GM21390 (cell line): ENCODE measurements around the gene AGXT.

Experiments used
- ATAC-seq: cut with Tn5 transposase; IDR thresholded peaks from one replicate; pipeline ENCODE4 v1.9.1; 2021; ENCODE audit not compliant: unreplicated experiment

Gene AGXT

GRCh38 chr2:240912878-240913809, 44.5 kb downstream of the AGXT start:
- no peak for ATAC-seq

GRCh38 chr2:240913810-240914644, 45.4 kb downstream of the AGXT start:
- no peak for ATAC-seq

- no peak for ATAC-seq
Observed at GRCh38 chr2:240914645-240915525, 46.3 kb downstream of the AGXT start.

- no peak for ATAC-seq
Observed at GRCh38 chr2:240915526-240916341, 47.1 kb downstream of the AGXT start.

GRCh38 chr2:240916571-240917008, 48.0 kb downstream of the AGXT start:
- no peak for ATAC-seq

DNA sequence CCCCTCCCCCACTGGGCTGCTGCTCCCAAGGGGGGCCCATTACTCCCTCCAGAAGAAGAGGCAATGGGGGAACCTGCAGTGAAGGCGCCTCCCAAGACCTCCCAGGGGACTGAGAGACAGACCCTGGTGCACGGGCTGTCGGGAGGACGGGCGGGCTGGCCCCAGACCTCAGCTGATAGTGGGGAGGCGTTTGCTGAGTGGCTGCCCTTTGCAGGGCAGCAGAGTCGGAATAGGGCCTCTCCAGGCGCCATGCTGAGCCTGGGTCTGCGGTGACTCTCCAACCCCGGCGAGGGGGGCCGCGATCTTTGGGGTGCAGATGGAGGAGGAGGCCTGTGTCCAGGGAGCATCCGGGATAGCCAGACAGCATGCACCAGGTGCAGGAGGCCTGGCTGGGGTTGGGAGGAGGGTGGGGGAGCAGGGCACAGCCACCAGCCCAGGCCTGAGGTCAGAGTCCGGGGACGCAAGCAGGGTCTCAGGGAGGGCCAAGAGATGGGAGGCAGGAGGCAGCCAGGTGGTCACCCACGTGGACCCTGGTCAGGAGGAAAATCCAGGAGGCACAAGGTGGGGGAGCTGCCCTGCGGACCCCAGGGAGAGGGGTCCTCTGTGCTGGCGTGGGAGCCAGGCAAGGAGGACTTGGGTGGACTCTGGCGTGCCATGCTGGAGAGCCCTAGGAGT, 48.5 kb downstream of the AGXT start:
- no peak for ATAC-seq

DNA sequence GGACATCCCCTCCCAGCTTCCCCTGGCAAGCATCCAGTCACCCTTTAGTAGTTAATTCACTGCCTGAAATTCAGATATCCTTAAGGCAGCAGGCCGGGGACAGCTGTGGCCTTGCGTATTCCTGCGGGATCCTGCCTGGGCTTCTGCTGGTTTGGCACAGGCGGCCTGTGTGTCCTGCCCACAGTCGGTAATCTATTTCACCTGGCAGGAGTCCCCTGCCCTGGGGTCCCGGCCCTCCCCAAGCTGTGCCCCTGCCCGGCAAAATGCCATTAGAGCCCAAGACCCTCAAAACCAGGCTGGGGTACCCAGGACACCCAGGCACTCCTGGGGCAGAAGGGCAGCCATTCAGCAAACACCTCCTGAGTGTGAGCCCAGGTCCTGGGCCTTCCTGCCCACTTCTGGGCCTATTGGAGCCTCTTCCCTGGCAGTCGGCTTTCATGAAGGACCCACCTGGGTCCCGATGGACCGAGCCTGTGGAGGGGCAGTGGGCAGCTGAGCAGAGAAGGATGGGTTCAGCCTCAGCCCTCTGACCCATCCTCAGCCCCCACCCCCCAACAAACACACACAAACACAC, 49.1 kb downstream of the AGXT start:
- no peak for ATAC-seq

DNA sequence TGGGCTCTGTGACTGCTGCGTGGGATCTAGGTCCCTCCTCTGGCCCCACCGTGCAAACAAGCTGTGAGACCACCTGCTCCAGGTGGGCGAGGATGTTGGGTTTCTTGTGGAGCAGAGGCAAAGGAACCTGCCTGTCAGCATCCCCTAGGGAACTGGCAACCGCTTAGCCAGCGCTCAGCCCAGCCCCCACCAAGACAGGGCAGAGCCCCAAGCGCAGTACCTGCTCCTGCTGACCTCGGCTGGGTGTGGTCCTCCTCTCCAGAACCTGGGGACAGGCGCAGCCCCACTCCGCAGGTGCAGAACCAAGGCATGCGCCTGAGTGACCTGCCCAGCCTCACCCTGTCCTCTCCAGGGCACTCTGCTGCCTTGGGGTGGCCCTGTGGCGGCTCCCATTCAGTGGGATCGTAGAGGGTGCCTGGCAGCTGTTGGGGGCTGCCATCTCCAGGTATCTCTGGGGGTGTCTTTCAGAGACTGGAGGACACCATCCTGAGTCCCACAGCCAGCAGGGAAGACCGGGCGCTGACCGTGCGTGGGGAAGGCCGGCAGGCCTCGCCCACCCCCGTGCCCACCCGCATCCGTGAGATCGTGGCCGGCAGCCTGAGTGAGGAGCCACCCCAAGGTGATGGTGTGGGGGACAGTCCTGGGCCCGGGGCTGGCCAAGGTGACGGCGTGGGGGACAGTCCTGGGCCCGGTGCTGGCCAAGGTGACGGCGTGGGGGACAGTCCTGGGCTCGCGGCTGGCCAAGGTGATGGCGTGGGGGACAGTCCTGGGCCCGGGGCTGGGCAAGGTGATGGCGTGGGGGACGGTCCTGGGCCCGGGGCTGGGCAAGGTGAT, 49.9 kb downstream of the AGXT start:
- no peak for ATAC-seq

GRCh38 chr2:240919161-240919781, 50.6 kb downstream of the AGXT start:
- no peak for ATAC-seq

DNA sequence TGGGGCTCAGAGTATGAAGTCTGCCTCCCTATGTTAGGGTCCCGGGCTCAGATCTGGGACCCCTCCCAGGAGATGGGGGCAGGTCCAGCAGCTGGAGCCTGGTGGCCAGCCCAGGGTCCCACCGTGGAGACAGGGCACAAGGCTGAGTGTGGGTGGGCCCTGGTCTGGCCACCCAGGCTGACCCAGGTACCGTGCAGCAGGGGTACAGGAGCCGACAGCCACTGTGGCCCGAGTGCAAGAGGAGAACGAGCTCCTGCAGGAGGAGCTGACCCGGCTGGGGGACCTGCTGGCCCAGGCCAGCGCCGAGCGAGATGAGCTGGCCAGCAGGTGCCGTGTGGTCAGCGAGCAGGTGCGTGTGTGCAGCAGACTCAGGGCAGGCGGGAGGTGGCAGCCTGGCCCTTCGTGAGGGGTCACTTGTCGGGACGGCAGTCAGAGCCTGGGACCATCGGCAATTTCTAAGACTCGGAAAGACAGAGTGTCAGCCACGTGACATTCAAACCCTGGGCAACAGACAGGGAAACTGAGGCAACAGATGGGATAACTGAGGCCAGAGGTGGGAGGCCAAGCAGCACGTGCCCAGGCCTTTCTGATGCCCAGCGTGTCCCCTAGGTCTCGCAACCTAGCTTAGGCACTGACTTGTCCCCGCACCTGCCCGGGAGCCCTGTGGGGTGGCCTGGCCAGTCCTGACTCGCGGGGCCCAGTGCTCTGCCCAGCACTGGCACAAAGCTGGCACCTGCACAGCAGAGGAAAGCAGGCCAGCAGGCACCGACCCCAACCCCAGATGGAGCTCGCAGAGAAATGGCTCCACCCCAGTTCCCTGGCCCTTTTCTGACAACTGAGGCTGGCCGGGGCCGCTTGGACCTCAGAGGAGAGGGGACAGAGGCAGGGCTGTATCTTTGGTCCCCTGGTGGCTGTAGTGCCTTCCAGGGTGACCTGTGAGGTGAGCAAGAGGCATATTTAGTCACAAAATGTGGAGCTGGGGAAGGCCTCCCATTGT, 51.5 kb downstream of the AGXT start:
- ATAC-seq: no peak

DNA sequence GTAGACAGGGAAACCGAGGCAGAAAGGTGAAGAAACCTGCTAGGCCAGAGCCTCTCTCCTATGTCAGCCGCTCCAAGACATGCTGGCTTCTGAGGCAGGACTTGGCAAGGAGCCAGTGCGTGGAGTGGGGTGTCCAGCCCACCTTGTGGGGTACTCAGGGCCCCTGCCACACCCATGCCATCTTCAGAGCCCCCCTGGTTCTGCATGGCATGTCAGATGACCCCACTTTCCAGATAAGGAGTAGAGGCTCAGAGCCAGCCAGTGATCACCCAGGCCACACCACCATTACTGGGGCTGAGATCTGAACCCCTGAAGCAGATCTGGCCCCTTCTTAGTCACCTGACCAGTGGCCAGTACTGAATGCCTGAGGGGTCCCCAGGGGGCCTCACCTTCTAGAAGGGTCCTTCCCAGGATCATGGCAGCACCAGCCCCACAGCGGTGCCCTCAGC, 52.2 kb downstream of the AGXT start:
- no peak for ATAC-seq

DNA sequence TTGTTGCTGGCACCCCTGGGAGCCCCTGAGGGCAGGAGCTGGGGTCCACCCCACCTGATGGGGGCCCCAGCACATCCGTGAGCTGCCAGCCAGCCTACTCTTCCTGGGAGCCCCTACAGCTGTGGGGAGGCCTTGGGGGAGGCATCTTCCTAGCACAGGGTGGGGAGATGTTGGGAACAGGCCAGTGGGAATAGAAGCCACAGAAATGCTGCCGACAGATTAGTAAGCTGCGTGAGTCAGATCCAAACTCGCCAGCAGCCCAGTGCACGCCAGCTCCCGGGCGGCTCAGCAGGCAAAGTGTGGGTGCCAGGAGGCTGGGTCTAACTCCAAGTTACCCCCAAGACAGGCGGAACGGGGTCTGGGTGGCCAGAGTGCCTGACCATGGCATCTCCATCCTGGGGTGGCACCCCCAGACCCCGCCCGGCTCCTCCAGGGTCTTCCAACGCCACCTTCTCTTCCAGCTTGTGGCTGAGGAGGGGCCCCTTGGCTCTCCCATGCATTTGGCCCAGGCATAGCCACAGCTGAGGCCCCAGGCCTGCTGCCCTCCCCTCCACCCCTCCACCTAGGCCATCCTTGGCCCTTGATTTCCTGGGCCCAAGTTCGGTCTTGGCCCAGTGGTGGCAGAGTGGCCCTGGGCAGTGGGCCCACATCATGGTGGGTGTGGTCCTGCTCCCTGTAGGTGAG, 52.8 kb downstream of the AGXT start:
- ATAC-seq: no peak

DNA sequence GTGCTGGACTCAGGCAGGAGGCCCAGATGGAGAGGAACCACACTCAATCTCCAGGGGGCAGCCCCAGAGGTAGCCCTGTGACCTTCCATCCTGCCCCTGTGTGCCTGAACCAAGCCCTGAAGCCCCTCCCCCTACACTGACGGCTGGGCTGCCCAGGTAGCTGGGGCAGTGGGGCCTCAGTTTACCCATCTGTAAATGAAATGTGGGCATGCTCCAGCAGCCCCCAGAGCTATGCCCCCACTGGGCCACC, 53.3 kb downstream of the AGXT start:
- ATAC-seq: no peak

DNA sequence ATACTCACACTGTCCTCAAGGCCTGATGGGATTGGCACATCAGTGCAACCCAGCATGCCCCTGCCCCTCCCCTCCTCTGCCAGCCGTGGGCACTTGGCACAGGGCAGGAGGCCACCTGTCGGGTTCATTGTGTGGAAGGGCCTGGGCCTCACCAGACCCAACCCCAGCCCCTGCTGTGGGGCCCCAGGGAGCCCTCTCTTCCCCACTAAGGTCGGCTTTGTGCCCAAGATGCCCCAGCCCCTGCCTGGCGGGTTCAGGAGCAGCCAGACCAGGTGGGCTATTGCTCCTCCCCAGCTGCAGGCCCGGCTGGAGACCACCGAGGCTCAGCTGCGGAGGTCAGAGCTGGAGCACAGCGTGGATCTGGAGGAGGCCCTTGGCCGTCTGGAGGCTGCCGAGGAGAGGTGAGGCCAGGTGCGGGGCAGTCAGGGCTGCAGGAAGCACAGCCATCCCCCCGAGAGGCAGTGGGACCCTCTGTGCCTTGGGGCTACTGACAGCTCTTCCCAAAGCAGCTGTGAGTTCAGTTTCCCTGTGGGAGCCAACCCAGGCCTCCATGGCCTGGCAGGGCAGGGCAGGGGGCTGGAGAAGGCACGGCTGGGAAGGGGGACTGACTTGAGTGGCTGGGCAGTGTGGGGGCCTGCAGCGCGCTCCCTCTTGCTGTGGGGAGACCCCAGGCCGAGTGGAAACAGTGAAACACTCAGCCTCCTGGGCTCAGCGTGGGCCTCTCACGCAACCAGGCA, 53.8 kb downstream of the AGXT start:
- no peak for ATAC-seq

DNA sequence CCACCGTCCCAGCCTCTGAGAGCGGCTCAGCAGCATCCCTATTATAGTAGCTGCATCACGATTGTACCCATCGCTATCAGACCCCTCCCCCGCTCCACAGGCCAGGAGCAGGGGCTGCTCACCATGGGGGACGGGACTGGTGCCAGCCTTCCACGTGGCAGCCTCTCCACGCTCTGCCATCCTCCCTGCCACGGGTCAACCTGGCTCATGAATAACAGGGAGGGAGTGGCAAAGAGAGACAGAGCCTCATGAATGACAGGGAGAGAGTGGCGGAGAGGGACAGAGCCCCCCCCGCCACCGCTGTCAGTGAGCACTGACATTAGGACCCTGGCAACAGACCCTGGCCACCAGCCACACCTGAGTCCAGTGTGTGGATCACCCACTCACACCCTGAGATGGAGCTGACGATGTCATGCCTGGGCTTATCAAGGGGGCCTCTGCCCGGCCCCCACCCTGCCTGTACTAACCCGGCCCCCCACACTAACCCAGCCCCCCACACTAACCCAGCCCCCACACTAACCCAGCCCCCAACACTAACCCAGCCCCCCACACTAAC, 54.4 kb downstream of the AGXT start:
- ATAC-seq: no peak
